Measurements from ENCODE around the gene MORF4L1. TPM values are rescaled to one million over a fixed set of nuclear protein-coding genes. Genes with fewer than 3 reads are reported as not detected.

The MORF4L1 gene
- polyA plus RNA-seq, 4 donors = 693 to 903 (median 781) TPM

- no peak for DNase-seq (ENCODE audit: low read depth in 4 of 4, low spot score in 3 of 4)
Observed at GRCh38 chr15:78942741-78943140, 70.1 kb downstream of the MORF4L1 start.

GRCh38 chr15:78943692-78944091, 71.0 kb downstream of the MORF4L1 start:
- no peak for DNase-seq (ENCODE audit: low read depth in 4 of 4, low spot score in 3 of 4)

GRCh38 chr15:78944202-78944625, 71.5 kb downstream of the MORF4L1 start:
- no peak for DNase-seq (ENCODE audit: low read depth in 4 of 4, low spot score in 3 of 4)

- peak in 2 of 4 donors; percentile 49 to 65 for DNase-seq (ENCODE audit: low read depth in 4 of 4, low spot score in 3 of 4)
Observed at GRCh38 chr15:78944669-78945407, 72.1 kb downstream of the MORF4L1 start, which contains the start of gene CTSH. Gene CTSH (minus strand): TSS chr15:78945046. CDS start chr15:78944981, 65 bp downstream.

DNA sequence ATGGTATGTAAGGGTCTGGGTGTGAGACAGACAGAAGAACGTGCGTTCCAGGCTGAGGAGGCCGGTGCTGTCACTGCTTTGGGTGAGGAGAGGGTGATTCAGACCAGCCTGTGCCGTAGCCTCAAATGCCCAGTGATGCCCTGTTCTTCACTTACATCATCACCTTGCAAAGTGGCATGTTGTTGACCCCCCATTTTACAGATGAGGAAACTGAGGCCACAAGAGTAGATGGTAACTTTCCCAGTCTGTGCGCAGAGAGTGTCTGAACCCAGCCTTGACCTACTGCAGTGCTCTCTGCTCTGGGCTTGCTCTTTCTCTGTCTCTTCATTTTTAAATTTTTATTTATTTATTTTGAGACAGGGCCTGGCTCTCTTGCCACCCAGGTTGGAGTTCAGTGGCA, 73.8 kb downstream of the MORF4L1 start:
- DNase-seq (ENCODE audit: low read depth in 4 of 4, low spot score in 3 of 4) = no peak

- DNase-seq (ENCODE audit: low read depth in 4 of 4, low spot score in 3 of 4) = no peak
Observed at GRCh38 chr15:78947506-78947905, 74.8 kb downstream of the MORF4L1 start.

Other genes with a start within 250 kb of the MORF4L1 start
- 1 to 10 TPM; 2.0 to 3.1 (median 2.9) TPM for gene CHRNB4, start 231.7 kb upstream of the MORF4L1 start, polyA plus RNA-seq (ENCODE audit: insufficient read length in 4 of 4)
- 10 to 100 TPM; 21.3 to 38.1 (median 28.8) TPM for gene ADAMTS7, start 61.4 kb upstream of the MORF4L1 start, polyA plus RNA-seq (ENCODE audit: insufficient read length in 4 of 4)
- gene CTSH, start 72.2 kb downstream of the MORF4L1 start, polyA plus RNA-seq (ENCODE audit: insufficient read length in 4 of 4) = 100 to 1,000 TPM; 128 to 211 (median 197) TPM
- under 1 TPM; 0.07 to 0.92 (median 0.51) TPM for gene RASGRF1, start 217.9 kb downstream of the MORF4L1 start, polyA plus RNA-seq (ENCODE audit: insufficient read length in 4 of 4)